ENCODE measurements around the gene LASP1NB.

Gene LASP1NB

DNA sequence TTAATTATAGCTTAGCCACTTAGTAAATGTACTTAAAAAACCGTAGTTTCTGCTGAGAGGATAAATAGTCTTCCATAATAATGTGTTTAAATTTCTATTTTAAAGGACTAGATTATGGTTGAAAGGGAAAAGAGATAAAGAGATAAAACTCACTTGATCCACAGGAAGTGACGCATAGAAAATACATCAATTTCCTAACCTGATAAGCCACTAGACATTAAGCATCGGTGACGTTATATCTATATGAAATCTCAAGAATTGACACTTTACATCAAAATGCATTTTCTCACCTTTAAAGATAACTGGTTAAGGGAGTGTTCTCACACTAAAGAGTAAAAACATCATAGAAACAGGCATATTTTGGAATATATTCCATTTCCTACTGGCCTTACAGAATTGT lies 36.0 kb downstream of the LASP1NB start:
- DNase-seq: no peak
- Histone ChIP-seq H3K4me2 (no peak overlapping the region), H3K4me1 (replicated peaks; ENCODE audit: insufficient read depth) (peaks cover 13% of the 10 kb centered on the region), H3K9me3 (ENCODE audit: insufficient read depth, low read depth) (no peaks in the 10 kb centered on the region), H3K9me2 (ENCODE audit: insufficient read depth) (no peaks in the 10 kb centered on the region), H3K27me3 (ENCODE audit: insufficient read depth, low read depth) (no peaks in the 10 kb centered on the region), H3K4me3 (no peak overlapping the region), H2AFZ (no peak overlapping the region), H3K79me2 (ENCODE audit: low read depth) (no peaks in the 10 kb centered on the region), H3K36me3 (ENCODE audit: low read depth) (no peaks in the 10 kb centered on the region), H3K27ac (no peak overlapping the region), H4K20me1 (ENCODE audit: insufficient read depth) (no peaks in the 10 kb centered on the region), H3F3A (ENCODE audit: insufficient read depth, low read depth) (0 out of 2 replicates have a peak, but pooled peaks cover 5% of the 10 kb centered on the region)
- ChIA-PET CTCF (no interaction called here), POLR2A (ENCODE audit: unreplicated experiment) (no interaction called here)
- BruUV-seq (replicated peaks): no TSS peak
- intact Hi-C loops (cut with micrococcal nuclease; ENCODE audit: unreplicated experiment): no loop called here
- TF ChIP-seq EZH2 (IDR thresholded peaks at IDR 0.05; ENCODE audit: low read depth): no peak
- TF ChIP-seq, protein P1, sequence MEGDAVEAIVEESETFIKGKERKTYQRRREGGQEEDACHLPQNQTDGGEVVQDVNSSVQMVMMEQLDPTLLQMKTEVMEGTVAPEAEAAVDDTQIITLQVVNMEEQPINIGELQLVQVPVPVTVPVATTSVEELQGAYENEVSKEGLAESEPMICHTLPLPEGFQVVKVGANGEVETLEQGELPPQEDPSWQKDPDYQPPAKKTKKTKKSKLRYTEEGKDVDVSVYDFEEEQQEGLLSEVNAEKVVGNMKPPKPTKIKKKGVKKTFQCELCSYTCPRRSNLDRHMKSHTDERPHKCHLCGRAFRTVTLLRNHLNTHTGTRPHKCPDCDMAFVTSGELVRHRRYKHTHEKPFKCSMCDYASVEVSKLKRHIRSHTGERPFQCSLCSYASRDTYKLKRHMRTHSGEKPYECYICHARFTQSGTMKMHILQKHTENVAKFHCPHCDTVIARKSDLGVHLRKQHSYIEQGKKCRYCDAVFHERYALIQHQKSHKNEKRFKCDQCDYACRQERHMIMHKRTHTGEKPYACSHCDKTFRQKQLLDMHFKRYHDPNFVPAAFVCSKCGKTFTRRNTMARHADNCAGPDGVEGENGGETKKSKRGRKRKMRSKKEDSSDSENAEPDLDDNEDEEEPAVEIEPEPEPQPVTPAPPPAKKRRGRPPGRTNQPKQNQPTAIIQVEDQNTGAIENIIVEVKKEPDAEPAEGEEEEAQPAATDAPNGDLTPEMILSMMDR (conservative IDR thresholded peaks at IDR 0.05): no peak

DNA sequence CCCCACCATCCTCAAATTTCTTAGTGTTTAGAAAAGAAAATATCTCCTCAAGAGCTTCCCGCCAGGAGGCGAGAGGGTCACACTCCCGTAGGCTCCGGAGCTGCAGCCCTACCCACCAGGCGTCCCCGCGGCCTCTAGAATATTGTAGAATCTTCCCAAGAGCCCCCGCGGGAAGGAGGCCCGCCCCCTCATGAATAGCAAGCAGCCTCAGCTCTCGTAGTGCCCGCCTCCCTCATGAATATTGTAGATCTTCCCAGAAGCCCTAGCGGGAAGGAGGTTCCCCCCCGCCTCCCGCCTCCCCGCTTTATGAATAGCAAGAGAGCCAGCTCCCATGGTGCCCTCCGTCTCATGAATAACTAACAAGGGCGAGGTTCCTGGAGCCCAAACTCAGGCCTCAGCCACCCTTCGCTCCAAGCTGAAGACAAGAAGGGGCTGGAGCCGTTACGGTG lies 41.9 kb downstream of the LASP1NB start, which contains the start of gene FBXO47:
Gene FBXO47 (minus strand): TSS at position 114 of the 449 bp plus-strand sequence. CDS start 4,378 bp downstream, outside the sequence.
- POLR2A ChIA-PET (ENCODE audit: unreplicated experiment): interaction anchor here (0.5 to 0.7 kb wide), 7 partner anchors 12 to 207 kb away, joined by 3 to 21 read pairs (median 5); no protein-coding TSS in a partner anchor

DNA sequence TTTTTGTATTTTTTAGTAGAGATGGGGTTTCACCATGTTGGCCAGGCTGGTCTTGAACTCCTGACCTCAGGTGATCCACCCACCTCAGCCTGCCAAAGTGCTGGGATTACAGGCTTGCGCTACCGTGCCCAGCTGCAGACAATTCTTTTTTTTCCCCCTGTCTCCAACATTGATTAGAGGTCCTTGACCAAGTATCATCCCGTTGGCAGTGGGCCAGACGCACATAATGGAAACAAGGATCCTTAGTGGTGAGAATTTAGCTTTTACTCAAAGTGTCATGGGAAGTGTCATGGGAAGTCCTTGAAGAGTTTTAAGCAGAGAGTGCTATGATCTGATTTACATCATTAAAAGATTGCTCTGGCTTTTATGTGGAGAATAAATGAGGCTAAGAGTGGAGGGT lies 43.9 kb downstream of the LASP1NB start:
- Histone ChIP-seq H3K9me2 (ENCODE audit: insufficient read depth) (no peaks in the 10 kb centered on the region), H3K79me2 (ENCODE audit: low read depth) (no peaks in the 10 kb centered on the region), H3K4me3 (no peak overlapping the region), H3K36me3 (ENCODE audit: low read depth) (no peaks in the 10 kb centered on the region), H3K27ac (no peak overlapping the region), H3K4me1 (replicated peaks; ENCODE audit: insufficient read depth) (no peaks in the 10 kb centered on the region), H3K9me3 (ENCODE audit: insufficient read depth, low read depth) (no peaks in the 10 kb centered on the region), H2AFZ (no peak overlapping the region), H3K27me3 (ENCODE audit: insufficient read depth, low read depth) (no peaks in the 10 kb centered on the region), H3K4me2 (no peak overlapping the region), H3F3A (ENCODE audit: insufficient read depth, low read depth) (peaks cover 9% of the 10 kb centered on the region; the same call in 1 of the 2 replicates), H4K20me1 (ENCODE audit: insufficient read depth) (no peaks in the 10 kb centered on the region)
- no TSS peak for BruUV-seq (replicated peaks)
- ChIA-PET CTCF (interaction anchor here (0.7 kb wide), 1 partner anchor 138 kb away, joined by 7 read pairs; no protein-coding TSS in a partner anchor), POLR2A (ENCODE audit: unreplicated experiment) (interaction anchor here (0.5 kb wide), 1 partner anchor 85 kb away, joined by 4 read pairs; no protein-coding TSS in a partner anchor)
- intact Hi-C loops (cut with micrococcal nuclease; ENCODE audit: unreplicated experiment): loop anchor here (5.0 kb wide), 1 partner anchor 217 kb away; the partner anchor contains the start of gene PSMB3
- DNase-seq: no peak
- TF ChIP-seq EZH2 (IDR thresholded peaks at IDR 0.05; ENCODE audit: low read depth): no peak
- TF ChIP-seq, protein P1 (conservative IDR thresholded peaks at IDR 0.05): no peak

More for the DNA sequence above, 41.9 kb downstream of the LASP1NB start, which contains the start of gene FBXO47:
- CTCF ChIA-PET: interaction anchor here (0.7 to 1.2 kb wide), 3 partner anchors 15 to 232 kb away, joined by 4 to 6 read pairs (median 4); no protein-coding TSS in a partner anchor
- DNase-seq: peak; percentile 75 to 89
- H3K79me2 ChIP-seq (ENCODE audit: low read depth): no peaks in the 10 kb centered on the region
- H3K27me3 ChIP-seq (ENCODE audit: insufficient read depth, low read depth): no peaks in the 10 kb centered on the region
- intact Hi-C loops (cut with micrococcal nuclease; ENCODE audit: unreplicated experiment): loop anchor here (5.0 kb wide), 1 partner anchor 215 kb away; the partner anchor contains the start of gene PSMB3
- BruUV-seq (replicated peaks): no TSS peak
- no peaks in the 10 kb centered on the region for H3K9me2 ChIP-seq (ENCODE audit: insufficient read depth)
- TF ChIP-seq EZH2 (IDR thresholded peaks at IDR 0.05; ENCODE audit: low read depth): no peak
- TF ChIP-seq, protein P1 (conservative IDR thresholded peaks at IDR 0.05): no peak
- H3K4me3 ChIP-seq: peak within 1 kb of the TSS; percentile 47; the same call in 1 of the 2 replicates
- H3F3A ChIP-seq (ENCODE audit: insufficient read depth, low read depth): peaks cover 9% of the 10 kb centered on the region; the same call in 1 of the 2 replicates
- H3K4me1 ChIP-seq (replicated peaks; ENCODE audit: insufficient read depth): no peaks in the 10 kb centered on the region
- H4K20me1 ChIP-seq (ENCODE audit: insufficient read depth): no peaks in the 10 kb centered on the region
- peak within 1 kb of the TSS; percentile 82 for H2AFZ ChIP-seq
- H3K9me3 ChIP-seq (ENCODE audit: insufficient read depth, low read depth): no peaks in the 10 kb centered on the region
- H3K36me3 ChIP-seq (ENCODE audit: low read depth): no peaks in the 10 kb centered on the region
- H3K4me2 ChIP-seq: peak within 1 kb of the TSS; percentile 73
- no peak within 1 kb of the TSS for H3K27ac ChIP-seq

Data from PC-9 (cell line).